OCI-LY3 (cell line): ENCODE measurements around the gene PLCB1.

Experiments
- H2AFZ ChIP-seq: fragments of 200-600, 300-600 bp; shearing (Covaris generic); 2 replicates; pipeline ENCODE4 v1.6.0; 2014; ENCODE audit warnings: antibody characterized with exemption, low read depth, low read length
- H3K27ac ChIP-seq: fragments of 200-600, 300-600 bp; sonication (generic); 2 replicates; pipeline ENCODE4 v1.5.1; 2014; ENCODE audit warnings: mild to moderate bottlenecking, low read length, moderate library complexity, mixed read lengths
- H3K27me3 ChIP-seq: fragments of 200-600, 300-600 bp; sonication (generic); 2 replicates; pipeline ENCODE4 v1.6.1; 2014; ENCODE audit warnings: low read depth, low read length, mixed read lengths
- H3K36me3 ChIP-seq: fragments of 200-600, 300-600 bp; sonication (generic); replicated peaks from 2 replicates; pipeline ENCODE3; 2014; ENCODE audit warnings: low read depth, low read length, mixed read lengths
- H3K4me1 ChIP-seq: fragments of 300-600, 200-600 bp; sonication (generic); 2 replicates; pipeline ENCODE4 v1.6.1; 2014; ENCODE audit warnings: low read length, mixed read lengths
- H3K4me2 ChIP-seq: fragments of 200-600, 300-600 bp; sonication (generic); 2 replicates; pipeline ENCODE4 v1.6.1; 2014; ENCODE audit warnings: low read length, mixed read lengths
- H3K4me3 ChIP-seq: fragments of 300-600, 200-600 bp; sonication (generic); 2 replicates; pipeline ENCODE4 v1.5.1; 2014; ENCODE audit warnings: antibody characterized with exemption, mild to moderate bottlenecking, low read length, moderate library complexity
- H3K79me2 ChIP-seq: fragments of 300-600, 200-600 bp; shearing (Covaris generic); 2 replicates; pipeline ENCODE4 v1.6.1; 2014; ENCODE audit warnings: mild to moderate bottlenecking, low read length, mixed read lengths
- H3K9ac ChIP-seq: fragments of 300-600, 200-600 bp; shearing (Covaris generic); 2 replicates; pipeline ENCODE4 v1.6.0; 2014; ENCODE audit warnings: mild to moderate bottlenecking, low read length, moderate library complexity
- H3K9me3 ChIP-seq: fragments of 200-600, 300-600 bp; shearing (Covaris generic); 2 replicates; pipeline ENCODE4 v1.6.1; 2014; ENCODE audit warnings: low read length, mixed read lengths; ENCODE audit not compliant: insufficient read depth
- H4K20me1 ChIP-seq: fragments of 200-600, 300-600 bp; sonication (generic); 2 replicates; pipeline ENCODE4 v1.6.1; 2016; ENCODE audit warnings: low read length, mixed read lengths; ENCODE audit not compliant: insufficient read depth
- EZH2phosphoT487 ChIP-seq: fragments of 200-600 bp; shearing (Covaris generic); IDR thresholded peaks from 2 replicates; pipeline ENCODE4 v1.6.1; 2018; ENCODE audit warnings: antibody characterized with exemption, mixed run types, low read depth
- TF ChIP-seq, protein P1 (sequence below): fragments of 200-600, 300-600 bp; sonication (generic); IDR thresholded peaks from 2 replicates; pipeline ENCODE4 v1.5.1; 2014; ENCODE audit warnings: antibody characterized with exemption, low read length, low read depth

PLCB1 gene

DNA sequence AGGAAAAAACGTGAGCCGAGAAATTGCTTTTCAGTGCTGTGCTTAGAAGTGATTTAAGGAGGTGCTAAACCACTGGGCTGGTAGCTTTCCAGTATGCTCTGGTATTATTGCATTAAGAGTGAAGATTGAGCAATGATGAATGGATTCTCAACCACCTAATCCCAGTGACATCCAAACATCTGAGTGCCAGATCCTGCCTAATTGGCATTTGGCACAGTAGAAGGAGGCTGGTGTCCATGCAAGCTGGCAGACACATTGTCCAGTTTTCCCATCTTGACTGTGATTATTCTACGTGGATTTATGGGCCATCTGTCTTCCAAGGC is 538.8 kb downstream of the PLCB1 start:
- Histone ChIP-seq H3K4me2 (no peak overlapping the region), H3K27me3 (peaks cover 10% of the 10 kb centered on the region; the same call in 1 of the 2 replicates), H3K79me2 (no peaks in the 10 kb centered on the region), H3K27ac (no peak overlapping the region), H3K9ac (no peak overlapping the region), H3K9me3 (no peaks in the 10 kb centered on the region), H3K4me1 (no peaks in the 10 kb centered on the region), H4K20me1 (no peaks in the 10 kb centered on the region), H2AFZ (no peak overlapping the region), H3K36me3 (no peaks in the 10 kb centered on the region), H3K4me3 (no peak overlapping the region)
- TF ChIP-seq EZH2phosphoT487, result no peak
- TF ChIP-seq, protein P1, sequence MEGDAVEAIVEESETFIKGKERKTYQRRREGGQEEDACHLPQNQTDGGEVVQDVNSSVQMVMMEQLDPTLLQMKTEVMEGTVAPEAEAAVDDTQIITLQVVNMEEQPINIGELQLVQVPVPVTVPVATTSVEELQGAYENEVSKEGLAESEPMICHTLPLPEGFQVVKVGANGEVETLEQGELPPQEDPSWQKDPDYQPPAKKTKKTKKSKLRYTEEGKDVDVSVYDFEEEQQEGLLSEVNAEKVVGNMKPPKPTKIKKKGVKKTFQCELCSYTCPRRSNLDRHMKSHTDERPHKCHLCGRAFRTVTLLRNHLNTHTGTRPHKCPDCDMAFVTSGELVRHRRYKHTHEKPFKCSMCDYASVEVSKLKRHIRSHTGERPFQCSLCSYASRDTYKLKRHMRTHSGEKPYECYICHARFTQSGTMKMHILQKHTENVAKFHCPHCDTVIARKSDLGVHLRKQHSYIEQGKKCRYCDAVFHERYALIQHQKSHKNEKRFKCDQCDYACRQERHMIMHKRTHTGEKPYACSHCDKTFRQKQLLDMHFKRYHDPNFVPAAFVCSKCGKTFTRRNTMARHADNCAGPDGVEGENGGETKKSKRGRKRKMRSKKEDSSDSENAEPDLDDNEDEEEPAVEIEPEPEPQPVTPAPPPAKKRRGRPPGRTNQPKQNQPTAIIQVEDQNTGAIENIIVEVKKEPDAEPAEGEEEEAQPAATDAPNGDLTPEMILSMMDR, result no peak

DNA sequence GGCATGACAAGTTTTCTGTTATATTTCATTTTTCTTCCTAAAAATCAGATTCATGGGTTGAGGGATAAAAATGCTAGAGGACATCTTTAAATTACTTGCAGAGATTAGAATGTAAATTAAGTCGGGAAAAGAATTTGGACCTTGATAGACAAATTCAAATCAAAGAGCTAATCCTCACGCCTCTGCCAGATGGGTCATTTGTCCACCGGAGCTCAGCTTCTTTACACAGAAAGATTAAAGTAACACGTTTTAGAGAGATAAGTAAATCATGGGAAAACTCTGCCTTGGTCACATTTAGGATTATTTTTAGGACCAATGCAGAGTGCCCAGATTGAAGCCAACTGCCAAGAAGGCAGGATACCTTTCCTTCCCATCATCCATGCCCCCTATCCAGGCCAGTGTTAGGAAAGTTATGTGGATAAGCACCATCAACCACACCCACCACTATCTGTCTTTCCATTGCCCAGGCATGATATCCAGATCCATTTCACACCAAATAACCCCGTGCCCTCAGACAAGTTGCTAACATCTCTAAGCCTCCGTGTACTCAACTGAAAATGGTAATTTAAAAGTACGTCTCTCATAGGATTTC is 539.4 kb downstream of the PLCB1 start:
- H3K4me1 ChIP-seq, result no peaks in the 10 kb centered on the region
- H3K36me3 ChIP-seq, result no peaks in the 10 kb centered on the region
- no peak overlapping the region for H3K4me2 ChIP-seq
- H3K79me2 ChIP-seq, result no peaks in the 10 kb centered on the region
- TF ChIP-seq, protein P1, result no peak
- TF ChIP-seq EZH2phosphoT487, result no peak
- H2AFZ ChIP-seq, result no peak overlapping the region
- no peaks in the 10 kb centered on the region for H4K20me1 ChIP-seq
- no peak overlapping the region for H3K4me3 ChIP-seq
- peaks cover 10% of the 10 kb centered on the region; the same call in 1 of the 2 replicates for H3K27me3 ChIP-seq
- H3K9ac ChIP-seq, result no peak overlapping the region
- no peaks in the 10 kb centered on the region for H3K9me3 ChIP-seq
- no peak overlapping the region for H3K27ac ChIP-seq

DNA sequence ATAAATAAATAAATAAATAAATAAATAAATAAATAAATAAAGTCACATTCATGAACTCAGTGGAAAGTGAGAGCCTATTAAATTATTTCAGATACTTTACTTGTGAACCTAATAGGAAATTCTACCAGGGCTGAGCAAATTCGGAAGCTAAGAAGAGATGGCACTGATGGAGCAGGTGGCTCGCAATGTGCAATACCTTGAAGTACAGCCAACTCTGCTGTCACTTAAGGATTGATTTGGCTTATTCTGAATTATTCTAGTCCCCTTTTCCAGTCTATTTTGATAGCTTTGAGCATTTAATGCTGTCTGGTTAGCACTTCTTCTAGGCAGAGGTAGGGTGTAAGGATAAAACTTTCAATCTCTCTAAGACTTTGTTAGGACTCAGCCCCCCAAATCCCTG is 541.0 kb downstream of the PLCB1 start:
- H2AFZ ChIP-seq, result no peak overlapping the region
- no peak overlapping the region for H3K4me3 ChIP-seq
- H3K9me3 ChIP-seq, result no peaks in the 10 kb centered on the region
- H3K36me3 ChIP-seq, result no peaks in the 10 kb centered on the region
- H3K79me2 ChIP-seq, result no peaks in the 10 kb centered on the region
- H3K9ac ChIP-seq, result no peak overlapping the region
- no peaks in the 10 kb centered on the region for H4K20me1 ChIP-seq
- H3K27ac ChIP-seq, result no peak overlapping the region
- H3K27me3 ChIP-seq, result peaks cover 10% of the 10 kb centered on the region; the same call in 1 of the 2 replicates
- no peak overlapping the region for H3K4me2 ChIP-seq
- no peaks in the 10 kb centered on the region for H3K4me1 ChIP-seq
- TF ChIP-seq, protein P1, result no peak
- TF ChIP-seq EZH2phosphoT487, result no peak

DNA sequence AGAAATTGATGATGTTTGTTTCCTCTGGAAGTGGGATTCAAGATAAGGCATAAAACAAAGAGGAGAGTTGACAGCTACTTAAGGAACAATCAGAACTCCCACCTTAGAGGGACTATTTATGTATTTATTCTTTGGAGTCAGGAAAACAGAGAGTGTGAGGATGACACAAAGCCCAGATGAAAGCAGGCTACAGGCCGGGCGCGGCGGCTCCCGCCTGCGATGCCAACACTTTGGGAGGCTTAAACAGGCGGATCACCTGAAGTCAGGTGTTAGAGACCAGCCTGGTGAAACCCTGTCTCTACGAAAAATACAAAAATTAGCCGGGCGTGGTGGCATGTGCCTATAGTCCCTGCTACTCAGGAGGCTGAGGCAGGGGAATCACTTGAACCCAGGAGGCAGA is 543.8 kb downstream of the PLCB1 start:
- no peak overlapping the region for H3K4me3 ChIP-seq
- H3K9me3 ChIP-seq, result no peaks in the 10 kb centered on the region
- H4K20me1 ChIP-seq, result no peaks in the 10 kb centered on the region
- H3K27me3 ChIP-seq, result peaks cover 11% of the 10 kb centered on the region; the same call in 1 of the 2 replicates
- TF ChIP-seq EZH2phosphoT487, result no peak
- TF ChIP-seq, protein P1, result no peak
- no peaks in the 10 kb centered on the region for H3K79me2 ChIP-seq
- no peak overlapping the region for H3K27ac ChIP-seq
- H3K4me2 ChIP-seq, result no peak overlapping the region
- no peak overlapping the region for H2AFZ ChIP-seq
- no peak overlapping the region for H3K9ac ChIP-seq
- no peaks in the 10 kb centered on the region for H3K36me3 ChIP-seq
- no peaks in the 10 kb centered on the region for H3K4me1 ChIP-seq
